K562 (cell line): ENCODE measurements around the gene ANKMY2. TPM values are rescaled to one million over a fixed set of nuclear protein-coding genes. Genes with fewer than 3 reads are reported as not detected.
A peak's percentile ranks its signal among the peaks of the same experiment; 100 is the strongest.

Experiments used
- ARID4B ChIP-seq: sonication (generic); formaldehyde crosslinking; IDR thresholded peaks from 2 replicates; pipeline ENCODE4 v1.8.0; 2022; ENCODE audit warnings: mild to moderate bottlenecking, missing genetic modification reagents
- GATA2 ChIP-seq: sonication (generic); formaldehyde crosslinking; IDR thresholded peaks from 2 replicates; pipeline ENCODE4 v1.4.0; 2020; ENCODE audit warnings: mild to moderate bottlenecking, missing genetic modification reagents
- JUND ChIP-seq, 2 experiments: IDR thresholded peaks; 2 replicates in 1 of 2; 3 replicates in 1 of 2; pipeline ENCODE4 v1.6.1; 2011; ENCODE audit warnings: borderline replicate concordance in 2 of 2, low read depth in 2 of 2, low read length in 2 of 2, improper control_type of control experiment in 1 of 2, missing biosample characterization in 1 of 2, missing genetic modification characterization in 1 of 2, missing genetic modification reagents in 1 of 2
- KAT7 ChIP-seq: sonication (generic); formaldehyde crosslinking; IDR thresholded peaks from 2 replicates; pipeline ENCODE4 v1.8.0; 2022; ENCODE audit warnings: missing genetic modification reagents, mild to moderate bottlenecking, borderline replicate concordance
- MCM2 ChIP-seq: fragments of 450-650 bp; IDR thresholded peaks from 2 replicates; pipeline ENCODE4 v1.6.1; 2017; ENCODE audit warnings: low read depth, mild to moderate bottlenecking
- NCOA1 ChIP-seq: fragments of 450-650 bp; IDR thresholded peaks from 2 replicates; pipeline ENCODE4 v1.6.1; 2016; ENCODE audit warnings: low read depth
- NELFE ChIP-seq: IDR thresholded peaks from 2 replicates; pipeline ENCODE4 v1.6.1; 2011; ENCODE audit warnings: mild to moderate bottlenecking; ENCODE audit not compliant: insufficient read depth, insufficient read length
- NR0B1 ChIP-seq: fragments of 450-650 bp; IDR thresholded peaks from one replicate; pipeline ENCODE4 v1.6.1; 2018; ENCODE audit warnings: mild to moderate bottlenecking, moderate library complexity; ENCODE audit not compliant: partially characterized antibody
- RB1 ChIP-seq: fragments of 450-650 bp; IDR thresholded peaks from 2 replicates; pipeline ENCODE4 v1.6.1; 2017; ENCODE audit warnings: low read depth, mild to moderate bottlenecking
- SMARCB1 ChIP-seq: IDR thresholded peaks from 2 replicates; pipeline ENCODE4 v1.6.1; 2011; ENCODE audit warnings: improper control_type of control experiment, low read depth; ENCODE audit not compliant: insufficient read length
- STAT5B ChIP-seq: fragments of 250-450 bp; sonication (Bioruptor Pico); IDR thresholded peaks from 2 replicates; pipeline ENCODE4 v1.8.0; 2021; ENCODE audit warnings: mild to moderate bottlenecking, inconsistent platforms
- ZNF146 ChIP-seq: IDR thresholded peaks from one replicate; pipeline ENCODE4 v1.6.1; 2018; ENCODE audit warnings: missing compliant biosample characterization; ENCODE audit not compliant: unreplicated experiment
- ZNF280B ChIP-seq: fragments of 250-450 bp; sonication (Bioruptor Pico); IDR thresholded peaks from 2 replicates; pipeline ENCODE4 v1.5.1; 2021; ENCODE audit warnings: mild to moderate bottlenecking
- ZNF395 ChIP-seq: fragments of 200-800 bp; sonication (Bioruptor generic); IDR thresholded peaks from 2 replicates; pipeline ENCODE4 v1.6.1; 2017; ENCODE audit warnings: missing genetic modification characterization, missing compliant biosample characterization
- ZNF507 ChIP-seq: conservative IDR thresholded peaks from 2 replicates; pipeline ENCODE4 v1.6.1; 2017; ENCODE audit warnings: missing genetic modification characterization, missing compliant biosample characterization
- polyA plus RNA-seq, 8 experiments: library from polyadenylated mRNA; depleted of rRNA in 4 of 8; stranded (reverse) in 5 of 8; unstranded in 3 of 8; fragments of >200 nt; fragmentation: Nextera tagmentation in 2 of 8; fragmentation: Illumina TruSeq in 1 of 8; extraction: Ambion mirVana in 2 of 8; extraction: Trizol in 1 of 8; gene quantifications; 2 replicates each; pipeline versions ENCODE4 v1.2.1 to v1.2.3, GENCODE V29; 2011 to 2014; ENCODE audit warnings: inconsistent platforms in 1 of 8, missing spikeins in 1 of 8
- total RNA-seq, 7 experiments: library from RNA; depleted of rRNA in 6 of 7; stranded (reverse); fragments of >200 nt in 6 of 7; fragmentation: Illumina TruSeq in 2 of 7; extraction: Trizol in 2 of 7; gene quantifications; 2 replicates each; pipeline versions ENCODE4 v1.2.1 to v1.2.3, GENCODE V29; 2011 to 2021; ENCODE audit warnings: low replicate concordance in 1 of 7
- TF ChIP-seq, protein P1 (sequence below): fragments of 250-450 bp; sonication (Bioruptor Pico); IDR thresholded peaks from 2 replicates; pipeline ENCODE4 v1.8.0; 2022; ENCODE audit warnings: moderate library complexity, mild to moderate bottlenecking, inconsistent platforms
- TF ChIP-seq, protein P2 (sequence below): sonication (generic); formaldehyde crosslinking; IDR thresholded peaks from 2 replicates; pipeline ENCODE4 v1.8.0; 2022; ENCODE audit warnings: missing genetic modification reagents, mild to moderate bottlenecking, borderline replicate concordance

ANKMY2 gene
- total and polyA plus RNA-seq, 9 of the 15 experiments (the other 6 are each of a cell fraction or from before 2014, with no cell fraction given), result 38.9 to 71.5 (median 48.8) TPM

DNA sequence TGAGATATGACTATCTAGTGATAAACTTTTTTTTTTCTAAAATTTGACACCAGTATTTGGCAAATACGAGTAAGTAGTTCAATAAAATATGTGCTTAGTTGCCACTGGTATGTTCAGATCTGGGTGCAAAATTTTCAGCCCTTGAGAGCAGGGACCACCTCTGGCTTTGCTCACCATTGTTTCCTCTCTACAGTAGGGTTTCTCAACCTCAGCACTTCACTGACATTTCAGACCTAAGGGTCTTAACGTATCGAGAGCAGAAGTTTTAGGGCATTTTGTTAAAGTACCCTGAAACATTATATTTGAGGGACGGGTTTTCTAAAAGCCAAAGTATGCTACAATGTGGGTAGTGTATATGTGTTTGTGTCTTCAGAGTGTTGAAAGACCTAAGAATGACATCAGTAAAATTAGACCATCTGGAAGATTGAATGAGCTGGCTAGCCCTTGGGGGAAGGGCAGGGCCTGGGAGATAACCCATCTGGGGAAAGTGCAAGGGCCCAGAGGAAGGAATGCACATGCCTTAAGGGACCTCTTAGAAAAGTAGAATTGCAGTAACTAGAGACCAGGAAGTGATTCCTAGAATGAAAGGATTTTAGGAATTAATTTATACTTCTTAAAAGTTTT lies 12.2 kb upstream of the ANKMY2 start (continued):
- TF ChIP-seq ZNF507 (tag) (no peak), JUND (IDR thresholded peaks at IDR 0.05; ENCODE audit: borderline replicate concordance, low read depth, low read length) (peak; percentile 87), JUND (tag; IDR thresholded peaks at IDR 0.05; ENCODE audit: borderline replicate concordance, low read depth, low read length) (peak; percentile 87; the same call in 2 of the 3 replicates), NR0B1 (no peak), NCOA1 (no peak), MCM2 (no peak), ZNF395 (CRISPR knock-in tag) (no peak), SMARCB1 (no peak), ZNF280B (no peak), NELFE (no peak), ZNF146 (CRISPR knock-in tag) (no peak), GATA2 (peak; percentile 88), ARID4B (no peak), STAT5B (CRISPR knock-in tag) (no peak), RB1 (no peak; the same call in 1 of the 2 replicates), KAT7 (CRISPR knock-in tag) (no peak)
- TF ChIP-seq, protein P1, sequence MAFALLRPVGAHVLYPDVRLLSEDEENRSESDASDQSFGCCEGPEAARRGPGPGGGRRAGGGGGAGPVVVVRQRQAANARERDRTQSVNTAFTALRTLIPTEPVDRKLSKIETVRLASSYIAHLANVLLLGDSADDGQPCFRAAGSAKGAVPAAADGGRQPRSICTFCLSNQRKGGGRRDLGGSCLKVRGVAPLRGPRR (CRISPR knock-in tag), result no peak
- TF ChIP-seq, protein P2, sequence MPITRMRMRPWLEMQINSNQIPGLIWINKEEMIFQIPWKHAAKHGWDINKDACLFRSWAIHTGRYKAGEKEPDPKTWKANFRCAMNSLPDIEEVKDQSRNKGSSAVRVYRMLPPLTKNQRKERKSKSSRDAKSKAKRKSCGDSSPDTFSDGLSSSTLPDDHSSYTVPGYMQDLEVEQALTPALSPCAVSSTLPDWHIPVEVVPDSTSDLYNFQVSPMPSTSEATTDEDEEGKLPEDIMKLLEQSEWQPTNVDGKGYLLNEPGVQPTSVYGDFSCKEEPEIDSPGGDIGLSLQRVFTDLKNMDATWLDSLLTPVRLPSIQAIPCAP, result no peak
